HG02943 (cell line): ENCODE data around the gene GDF7.

Source experiments
- ATAC-seq: cut with Tn5 transposase; IDR thresholded peaks from one replicate; pipeline ENCODE4 v1.9.1; 2021; ENCODE audit warnings: mild to moderate bottlenecking, low read depth, moderate library complexity; ENCODE audit not compliant: unreplicated experiment

GDF7 gene

DNA sequence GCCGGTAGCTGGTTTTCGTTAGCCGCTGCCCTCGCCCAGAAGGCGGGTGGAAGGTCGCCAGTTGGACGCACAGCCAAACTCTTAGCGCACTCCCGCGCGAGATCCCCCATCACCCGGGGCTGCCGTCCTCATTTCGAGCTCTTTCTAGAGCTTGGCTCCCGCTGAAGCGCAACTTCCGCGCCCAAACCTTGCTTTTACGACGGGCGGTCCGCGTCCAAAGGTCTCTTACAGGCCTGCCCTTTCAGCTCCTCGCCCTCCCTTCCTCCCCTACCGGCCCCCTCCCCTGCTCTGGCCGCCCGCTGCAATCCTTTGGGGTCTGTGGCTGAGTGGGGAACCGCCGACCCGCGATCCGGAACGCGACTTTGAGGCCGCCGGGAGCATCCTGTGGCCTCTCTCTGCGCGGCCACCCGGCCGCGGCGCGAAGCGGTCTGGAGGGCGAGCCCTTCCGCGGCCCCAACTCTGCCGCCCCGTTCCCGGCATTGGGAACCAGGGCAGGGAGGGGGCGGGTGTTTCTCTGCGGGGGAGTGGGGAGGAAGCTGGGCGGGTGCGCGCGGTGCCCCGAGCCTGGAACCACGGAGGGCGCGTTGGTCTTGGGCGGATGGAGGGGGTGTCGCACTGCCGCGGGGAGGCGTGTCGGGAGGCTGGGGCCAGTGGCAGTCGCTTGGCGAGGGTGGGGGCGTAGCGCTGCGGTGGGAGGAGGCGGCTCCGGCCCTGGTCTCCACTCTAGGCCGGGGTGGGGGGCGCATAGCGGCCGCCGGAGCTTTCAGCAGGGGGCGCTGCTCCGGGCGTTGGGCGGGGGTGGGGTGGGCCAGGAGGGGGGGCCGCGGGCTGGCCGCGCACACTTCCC lies at the start of gene GDF7:
GDF7 (plus strand) TSS at position 841 of the 847 bp plus-strand sequence. CDS start 96 bp downstream, outside the sequence.
- ATAC-seq, result no peak

DNA sequence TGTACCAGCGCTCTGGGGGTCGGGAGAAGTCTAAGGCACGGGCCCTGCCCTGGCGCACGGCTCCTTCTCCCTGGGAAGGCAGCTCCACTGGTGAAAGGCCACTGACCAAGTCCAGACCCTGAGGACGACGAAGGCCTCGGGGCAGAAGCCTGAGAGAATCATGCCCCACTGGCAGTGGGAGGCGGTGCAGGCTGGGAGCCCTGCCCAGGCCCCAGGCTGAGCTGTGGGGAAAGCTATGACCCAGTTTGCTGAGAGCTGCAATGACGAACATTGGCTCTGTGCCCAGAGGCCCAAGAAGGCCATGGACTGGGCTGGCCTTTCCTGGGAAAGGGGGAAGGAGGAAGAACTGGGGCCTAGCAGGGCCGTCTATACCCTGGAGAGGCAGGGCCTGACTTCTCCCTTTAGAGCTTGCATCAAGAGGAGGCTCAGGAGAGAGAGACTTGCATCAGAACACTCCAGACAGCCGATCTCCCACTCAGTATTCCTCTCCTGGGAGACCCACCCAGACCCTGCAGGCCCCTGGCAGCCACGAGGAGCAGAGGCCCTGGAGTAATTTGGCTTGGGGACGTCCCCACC lies 49.0 kb upstream of the GDF7 start:
- no peak for ATAC-seq

DNA sequence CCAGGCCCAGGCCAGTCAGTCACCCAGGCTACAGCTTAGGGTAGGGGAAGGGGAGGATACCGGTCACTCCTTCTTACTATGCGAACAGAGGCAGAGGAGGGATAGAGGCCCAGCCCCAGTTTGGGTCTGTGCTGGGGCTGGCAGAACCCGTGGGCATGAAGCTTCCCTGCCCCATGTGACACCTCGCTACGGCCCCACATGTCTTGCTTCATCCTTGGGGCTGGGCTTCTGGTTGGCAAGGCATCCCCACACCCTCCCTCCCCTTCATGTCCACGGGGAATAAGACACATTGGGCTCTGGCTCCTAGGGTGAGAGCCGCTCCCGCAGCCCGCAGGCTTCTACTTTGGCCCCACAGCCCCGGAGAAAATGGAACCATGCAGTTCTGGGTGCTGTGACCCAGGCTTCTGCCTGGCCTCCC lies 48.5 kb upstream of the GDF7 start:
- ATAC-seq, result no peak

DNA sequence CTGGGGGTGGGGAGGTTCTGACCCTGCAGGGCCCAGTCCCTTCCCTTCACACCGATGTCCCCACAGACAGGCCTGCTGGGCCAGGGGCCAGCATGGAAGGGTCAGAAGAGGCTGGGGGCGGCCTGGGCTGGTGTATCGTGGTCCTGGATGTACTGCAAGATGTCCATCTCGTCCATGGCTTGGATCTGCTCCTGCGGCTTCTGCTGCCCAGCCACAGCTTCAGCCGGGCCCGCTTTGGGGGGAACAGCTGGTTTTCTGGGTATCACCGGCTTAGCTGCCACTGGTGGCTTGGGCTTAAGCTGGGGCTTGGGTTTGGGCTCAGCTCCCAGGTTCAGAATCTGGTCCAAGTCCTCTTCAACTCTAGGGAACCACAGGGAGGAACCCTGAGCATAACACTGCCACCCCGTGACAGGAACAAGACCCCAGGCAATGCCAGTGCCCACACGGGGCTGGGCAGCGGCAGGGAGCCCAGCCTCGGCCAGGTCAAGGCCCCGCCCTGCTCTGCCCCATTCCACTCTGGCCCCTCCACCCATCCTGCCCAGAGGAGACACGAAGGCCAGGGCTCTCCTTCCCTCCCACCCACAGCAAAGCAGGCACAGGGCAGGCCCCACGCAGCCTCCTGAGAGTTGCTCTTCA lies 47.9 kb upstream of the GDF7 start:
- ATAC-seq, result no peak

DNA sequence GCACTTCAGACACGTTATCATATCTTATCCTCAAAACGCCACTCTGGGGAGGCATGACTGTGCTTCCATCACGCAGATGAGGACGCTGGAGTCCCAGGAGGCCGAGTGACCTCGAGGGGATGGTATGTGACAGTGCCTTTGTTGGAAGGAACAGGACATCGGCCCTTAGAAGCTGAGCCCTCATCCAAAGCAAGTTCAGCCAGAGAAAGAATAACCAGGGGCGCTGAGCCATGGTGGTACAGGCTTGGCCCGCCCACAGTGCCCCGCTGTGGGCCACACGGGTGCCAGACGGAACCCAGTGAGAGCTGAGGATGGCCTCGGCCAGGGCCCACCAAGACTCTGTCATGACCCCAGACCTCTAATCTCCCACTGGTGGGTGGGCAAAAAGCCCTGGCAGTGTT lies 47.3 kb upstream of the GDF7 start:
- ATAC-seq, result no peak

DNA sequence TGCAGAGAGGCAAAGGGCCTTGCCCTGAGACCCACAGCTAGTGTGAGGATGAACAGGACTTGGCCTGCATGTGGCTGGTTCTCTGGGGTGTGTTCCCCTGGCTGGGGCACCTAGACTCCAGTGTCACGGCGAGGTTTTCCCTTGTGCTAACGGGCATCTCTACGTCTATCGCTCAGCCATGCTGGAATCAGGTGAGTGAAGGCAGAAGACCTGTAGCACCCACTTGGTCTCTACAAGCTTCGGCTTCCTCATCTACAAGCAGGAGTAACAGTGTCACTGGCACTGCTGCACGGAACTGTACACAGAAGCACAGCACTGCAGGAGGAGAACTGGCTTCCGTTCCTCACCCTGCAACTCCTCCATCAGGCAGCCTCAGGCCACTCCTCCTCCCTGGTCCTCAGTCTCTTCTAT lies 46.7 kb upstream of the GDF7 start:
- no peak for ATAC-seq

DNA sequence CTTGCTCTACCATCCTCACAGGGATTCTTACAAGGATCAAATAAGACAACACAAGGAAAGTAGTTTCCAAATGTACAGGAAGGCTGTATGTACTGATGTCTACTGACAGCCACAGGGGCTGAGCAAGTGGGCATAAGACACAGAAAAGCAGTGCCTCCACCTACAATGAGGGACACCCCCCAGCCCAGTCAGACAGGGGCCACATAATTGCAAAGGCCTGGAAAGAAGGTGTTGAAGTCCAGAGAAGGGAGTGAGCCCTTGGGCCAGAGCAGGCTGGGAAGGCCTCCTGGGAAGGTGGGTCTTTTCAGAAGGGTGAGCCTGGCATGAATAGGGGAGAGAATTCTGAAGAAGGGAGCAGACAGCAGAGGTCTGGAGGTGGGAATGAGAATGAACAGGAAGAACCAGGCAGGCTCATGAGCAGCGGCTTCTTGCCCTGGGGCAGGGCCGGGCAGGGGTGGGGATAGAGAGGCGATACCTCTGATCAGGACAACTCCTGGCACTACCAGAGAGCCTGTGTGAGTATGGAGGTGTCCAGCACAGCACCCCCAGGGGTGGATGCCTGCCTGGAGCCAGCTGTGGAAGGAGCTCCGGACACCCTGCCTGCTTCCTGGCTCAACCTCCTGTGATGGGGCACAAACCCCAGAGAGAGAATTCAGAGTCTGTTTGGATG lies 46.1 kb upstream of the GDF7 start:
- ATAC-seq, result no peak

DNA sequence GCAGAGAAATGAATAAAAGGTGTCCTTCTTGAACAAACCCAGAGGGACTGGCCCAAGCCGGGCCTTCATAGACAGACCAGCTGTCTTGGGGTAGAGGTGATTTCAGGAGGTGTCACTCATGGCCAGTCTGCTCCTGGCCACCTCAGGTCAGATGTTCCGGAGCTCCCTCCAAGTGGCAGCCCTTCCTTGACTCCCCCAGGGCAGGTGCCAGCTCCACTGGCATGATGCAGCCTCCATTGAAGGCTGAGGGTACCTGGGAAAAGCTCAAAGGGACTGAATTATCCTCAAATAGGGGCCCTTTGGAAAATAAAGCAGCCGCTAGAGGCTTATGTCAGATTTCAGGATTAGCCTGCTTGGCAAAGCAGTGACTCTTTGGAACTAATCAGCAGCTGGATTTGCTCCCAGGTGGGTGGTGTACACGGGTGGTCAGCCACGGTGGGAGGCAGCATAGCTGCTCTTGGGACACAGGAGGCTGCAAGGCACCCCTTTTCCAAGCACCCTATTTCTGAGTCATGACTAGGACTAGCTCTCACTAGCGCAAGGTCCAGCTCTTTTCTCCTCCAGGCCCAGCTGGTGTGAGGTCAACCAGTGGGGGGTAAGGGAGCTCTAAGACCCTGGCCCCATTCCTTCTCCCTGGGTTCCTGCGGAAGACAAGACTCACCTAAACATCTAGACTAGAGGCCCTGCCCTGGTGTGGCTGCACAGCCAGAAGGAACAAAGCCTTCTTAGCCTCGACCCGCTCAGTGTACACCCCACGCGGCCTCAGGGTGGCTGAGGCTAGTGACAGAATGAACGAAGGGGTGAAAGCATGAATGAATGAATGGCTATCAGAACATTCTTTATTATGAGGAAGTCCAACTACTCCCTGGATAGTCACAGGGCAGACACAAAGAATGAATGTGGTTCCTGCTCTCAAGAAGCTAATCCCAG lies 45.3 kb upstream of the GDF7 start:
- no peak for ATAC-seq

DNA sequence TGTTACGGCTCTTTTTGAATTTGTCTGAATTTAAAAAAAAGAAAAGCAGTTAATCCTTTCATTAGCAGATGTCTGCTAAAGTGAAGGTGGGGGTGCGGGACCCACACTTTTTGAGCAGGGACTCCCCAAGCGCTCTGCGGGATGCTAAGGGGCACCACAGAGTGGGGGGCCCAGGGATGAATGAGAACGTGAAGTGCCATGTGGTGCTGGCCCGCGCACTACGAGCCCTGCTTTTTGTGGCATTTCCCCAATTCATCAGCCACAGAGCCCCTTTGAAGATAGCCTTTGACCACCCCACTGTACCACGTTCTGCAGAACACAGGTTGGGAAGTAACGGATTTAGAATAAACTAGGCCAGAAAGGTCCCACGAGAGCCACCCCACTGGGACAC lies 44.7 kb upstream of the GDF7 start:
- no peak for ATAC-seq

DNA sequence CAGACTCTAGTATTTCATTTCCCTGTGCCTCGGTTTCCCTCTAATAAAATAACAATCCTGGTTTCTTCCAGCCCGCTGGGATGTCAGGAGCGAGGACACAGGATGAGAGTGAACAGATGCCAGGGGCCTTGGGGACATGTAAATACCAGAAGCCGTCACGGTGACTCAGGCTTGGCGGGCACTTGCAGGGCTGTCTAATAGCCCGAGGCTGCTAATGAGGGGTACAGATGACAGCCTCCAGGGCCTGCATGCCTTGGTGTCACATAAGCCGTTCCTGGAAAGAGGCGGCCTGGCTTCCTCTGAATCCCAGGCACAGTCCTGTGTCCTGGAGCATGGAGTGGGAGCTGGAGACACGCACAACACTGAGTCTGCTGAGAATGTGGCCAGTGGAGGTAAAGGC lies 44.2 kb upstream of the GDF7 start:
- no peak for ATAC-seq

DNA sequence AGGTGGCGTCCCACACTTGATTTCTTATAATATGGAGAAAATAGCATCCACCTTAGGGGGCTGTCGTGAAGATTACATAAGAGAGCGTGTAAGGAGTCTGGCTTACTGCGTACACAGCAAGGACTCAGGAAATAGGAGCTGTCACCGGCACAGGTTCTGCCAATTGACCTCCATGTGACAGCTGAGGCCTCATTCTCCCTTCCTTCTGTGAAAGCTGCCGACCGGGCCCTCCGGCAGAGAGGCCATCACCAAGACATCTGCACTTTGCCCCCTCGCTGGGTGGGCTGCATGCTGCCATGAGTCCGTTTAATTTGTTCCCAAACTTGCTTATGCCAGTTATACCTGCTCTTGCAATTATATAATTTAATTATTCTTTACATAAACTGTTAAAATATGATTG lies 43.7 kb upstream of the GDF7 start:
- no peak for ATAC-seq

DNA sequence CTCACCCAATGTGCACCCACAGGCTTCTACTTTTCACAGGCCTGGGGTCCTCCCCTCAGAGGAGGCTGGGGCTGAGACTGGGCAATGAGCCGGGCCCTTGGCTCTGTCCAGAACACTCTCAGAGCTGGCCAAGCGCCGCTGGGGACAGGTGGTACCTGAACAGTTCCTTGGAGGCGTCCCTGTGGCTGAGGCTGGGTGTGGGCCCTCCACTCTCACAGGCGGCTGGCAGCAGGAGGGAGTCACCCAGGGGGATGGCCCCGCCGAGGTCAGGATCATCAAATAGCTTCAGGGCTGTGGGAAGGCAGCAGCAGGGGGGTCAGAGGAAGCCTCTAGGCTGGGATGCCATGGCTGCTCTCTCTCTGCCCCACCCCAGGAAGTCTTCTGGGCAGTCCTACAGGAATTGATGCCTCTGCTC lies 43.2 kb upstream of the GDF7 start:
- no peak for ATAC-seq

DNA sequence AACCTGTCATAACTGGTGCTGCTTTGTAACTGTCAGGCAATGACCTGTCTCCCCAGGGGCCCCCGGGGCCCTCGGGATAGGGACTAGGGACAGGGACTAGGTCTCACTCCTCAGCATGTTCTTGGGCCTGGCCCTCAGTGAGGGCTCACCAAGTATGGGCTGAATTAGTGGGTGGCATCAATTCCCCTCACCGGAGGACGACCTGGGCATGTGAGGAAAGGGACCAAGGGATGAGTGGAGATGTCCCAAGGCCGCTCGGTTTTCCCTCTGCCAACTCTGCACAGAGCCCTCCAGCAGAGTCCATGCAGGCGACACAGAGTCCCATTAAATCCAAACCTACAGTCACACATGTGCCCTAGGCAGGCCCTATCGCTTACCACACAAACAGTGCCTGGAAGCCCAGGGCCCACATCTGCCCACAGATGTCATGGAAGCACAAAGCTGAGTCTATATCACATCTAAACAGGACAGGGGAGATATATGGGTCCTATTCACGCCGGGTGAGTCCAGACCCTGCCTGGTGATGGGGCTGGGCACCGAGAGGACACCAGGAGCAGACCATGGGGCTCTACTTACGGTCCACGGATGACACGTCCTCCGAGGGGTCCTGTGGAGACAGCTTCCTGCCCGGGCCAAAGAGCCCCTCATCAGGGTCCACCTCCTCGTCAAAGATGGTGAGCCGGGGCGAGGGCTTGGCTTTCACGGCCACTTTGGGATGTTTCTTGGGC lies 42.6 kb upstream of the GDF7 start:
- ATAC-seq, result no peak

DNA sequence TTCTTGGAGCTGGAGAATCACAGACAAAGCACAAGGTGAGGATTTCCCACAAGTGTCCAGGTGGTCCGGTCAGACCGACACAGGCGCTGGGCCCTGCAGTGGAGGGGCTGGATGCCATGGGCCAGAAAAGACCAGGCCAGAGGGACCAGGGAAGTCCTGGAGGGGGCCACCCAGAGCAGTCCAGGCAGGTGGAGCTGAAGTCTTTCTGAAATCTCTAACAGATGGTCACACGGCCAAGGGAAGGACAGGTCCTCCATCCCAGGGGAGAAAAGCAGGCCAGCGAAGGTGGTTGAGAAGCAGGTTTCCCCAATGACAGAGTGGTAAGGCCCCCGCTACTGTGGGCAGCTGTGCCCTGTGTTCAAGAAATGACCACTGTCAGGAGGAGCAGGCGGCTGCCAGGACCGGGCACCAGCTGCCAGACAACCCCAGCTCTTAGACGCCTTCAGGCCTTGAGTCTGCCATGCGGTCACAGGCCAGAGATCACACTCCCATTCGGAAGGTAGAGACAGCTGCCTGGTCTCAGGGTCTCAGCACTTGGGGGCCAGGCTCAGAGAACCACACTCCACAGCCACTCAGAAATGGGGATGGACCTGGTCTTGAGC lies 42.0 kb upstream of the GDF7 start:
- no peak for ATAC-seq

DNA sequence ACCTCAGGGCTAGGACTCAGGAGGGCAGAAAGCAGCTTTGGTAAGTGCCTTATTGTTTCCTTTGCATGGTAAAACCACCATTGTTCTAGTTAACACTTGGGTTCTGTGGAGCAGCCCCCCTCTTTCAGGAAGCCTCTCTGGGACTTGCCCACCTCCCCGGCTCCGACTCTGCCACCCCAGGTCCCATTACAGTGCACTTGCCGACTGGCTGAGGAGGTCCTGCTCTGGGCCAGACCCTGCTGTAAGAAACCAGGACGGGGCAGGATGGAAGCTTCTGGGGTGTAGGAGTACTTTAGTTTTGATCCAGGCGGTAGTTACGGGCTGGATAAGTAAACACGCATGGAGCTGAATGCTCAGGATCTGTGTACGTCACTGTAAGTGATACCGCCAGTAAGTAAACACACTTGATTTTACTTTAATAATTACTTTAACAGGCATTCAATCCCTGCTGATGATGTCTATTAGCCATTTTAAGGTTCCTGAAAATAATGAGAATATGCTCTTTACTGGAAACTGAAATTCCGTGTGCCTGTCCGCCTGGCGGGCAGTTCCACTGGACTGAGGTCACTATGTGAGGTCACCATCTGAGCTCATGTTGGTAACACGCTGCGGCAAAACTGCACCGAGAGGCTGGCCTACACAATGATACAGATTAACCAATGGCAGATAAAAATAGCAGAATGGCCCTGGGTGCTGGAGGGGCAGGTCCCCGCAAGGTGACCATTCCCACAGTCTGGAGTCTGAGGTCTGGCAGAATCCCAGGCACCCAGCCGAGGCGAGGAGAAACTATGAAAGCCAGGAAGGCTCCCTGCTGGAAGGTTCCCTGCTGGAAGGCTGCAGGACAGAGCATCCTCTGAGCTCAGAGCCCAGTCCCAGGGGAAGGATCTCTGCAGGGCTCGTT lies 41.2 kb upstream of the GDF7 start:
- ATAC-seq, result no peak

DNA sequence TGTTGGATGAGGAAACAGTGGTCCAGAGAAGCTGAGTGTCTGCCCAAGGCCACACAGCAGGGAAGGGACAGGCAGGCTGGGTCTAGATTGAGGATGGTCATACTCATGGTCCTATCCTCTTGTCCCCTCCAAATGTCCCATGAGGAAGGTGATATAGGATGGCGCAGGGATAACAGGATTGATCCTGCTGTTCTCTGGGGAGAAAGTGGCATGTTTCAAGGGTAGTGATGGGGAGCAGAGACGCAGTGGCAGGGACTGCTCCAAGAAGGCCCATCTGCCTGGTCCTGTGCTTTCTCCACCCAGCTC lies 40.6 kb upstream of the GDF7 start:
- no peak for ATAC-seq

DNA sequence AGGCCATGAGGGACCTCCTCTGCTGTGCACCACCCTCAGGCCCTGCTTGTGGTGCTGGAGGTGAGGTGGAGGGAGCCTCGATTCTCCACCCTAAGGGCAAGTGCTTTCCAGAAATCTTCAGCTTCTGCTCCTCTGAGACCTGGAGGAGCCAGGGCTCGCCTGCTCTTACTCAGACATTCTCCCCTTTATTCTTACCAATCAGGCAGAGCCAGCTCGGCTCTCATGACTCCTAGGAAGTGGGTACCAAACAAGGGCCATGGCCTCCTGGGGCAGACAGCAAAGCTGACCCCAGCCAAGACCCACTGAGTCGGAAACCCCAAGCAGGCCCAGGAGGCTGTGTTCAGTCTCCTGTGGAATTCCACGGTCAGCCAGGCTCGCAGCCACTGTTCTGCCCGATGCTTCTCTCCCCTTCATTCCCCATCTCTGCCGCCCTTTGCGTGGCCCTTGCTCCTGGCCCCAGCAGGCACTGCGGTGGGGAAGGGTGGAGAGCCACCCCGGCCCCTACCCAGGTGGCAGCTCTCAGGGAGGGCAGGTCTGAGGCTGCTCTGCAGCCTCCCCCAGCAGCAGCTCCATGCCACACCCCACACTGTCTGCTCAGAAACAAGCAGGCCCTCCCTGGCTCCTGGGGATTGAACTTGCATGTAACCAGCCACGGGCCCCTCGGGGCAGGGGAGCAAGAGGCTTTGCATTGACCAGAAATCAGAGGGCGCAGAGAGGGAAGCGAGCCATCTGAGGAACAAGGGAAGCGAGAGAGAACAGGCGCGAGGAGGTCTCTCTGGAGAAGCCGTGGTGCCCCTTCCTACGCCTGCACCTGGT lies 40.0 kb upstream of the GDF7 start:
- no peak for ATAC-seq
